Left cardiac atrium (tissue), 4 donors: Measurements from ENCODE around the gene GRIK1. TPM values are rescaled to one million over a fixed set of nuclear protein-coding genes. Genes with fewer than 3 reads are reported as not detected.

Source experiments
- ATAC-seq, 2 donors: fragments of 200-7000 bp; cut with Tn5 transposase; one replicate each; pipeline ENCODE4 v1.9.1; 2020; ENCODE audit warnings: mild to moderate bottlenecking in 2 of 2, moderate library complexity in 2 of 2
- DNase-seq: peaks from one replicate; pipeline ENCODE4 v3.0.0-alpha.2; 2020
- intact Hi-C, 2 donors: fragments of 100-400 bp; cut with DNase I; formaldehyde crosslinking; loops; one replicate each; pipeline versions ENCODE4 v1.14.1 to v1.15.1; 2022 to 2023
- total RNA-seq, 2 donors: library from RNA; stranded (reverse); fragmentation: NEBNext Ultra II Directional; extraction: Animal tissue kit (Norgen Biotek cat#: 25700); gene quantifications; one replicate each; pipeline ENCODE4 v1.2.1, GENCODE V29; 2021
- donor health status: DM: no; HTN: yes; CAD: no.
- donor health status: DM: no; HTN: yes; CAD: no; lungs with severe emphysema.
- donor health status: DM: yes; HTN: yes; CAD: no.
- donor health status: Dilated cardiomyopathy.

Gene GRIK1
- total RNA-seq, 2 donors from 2014 or later, result not detected

DNA sequence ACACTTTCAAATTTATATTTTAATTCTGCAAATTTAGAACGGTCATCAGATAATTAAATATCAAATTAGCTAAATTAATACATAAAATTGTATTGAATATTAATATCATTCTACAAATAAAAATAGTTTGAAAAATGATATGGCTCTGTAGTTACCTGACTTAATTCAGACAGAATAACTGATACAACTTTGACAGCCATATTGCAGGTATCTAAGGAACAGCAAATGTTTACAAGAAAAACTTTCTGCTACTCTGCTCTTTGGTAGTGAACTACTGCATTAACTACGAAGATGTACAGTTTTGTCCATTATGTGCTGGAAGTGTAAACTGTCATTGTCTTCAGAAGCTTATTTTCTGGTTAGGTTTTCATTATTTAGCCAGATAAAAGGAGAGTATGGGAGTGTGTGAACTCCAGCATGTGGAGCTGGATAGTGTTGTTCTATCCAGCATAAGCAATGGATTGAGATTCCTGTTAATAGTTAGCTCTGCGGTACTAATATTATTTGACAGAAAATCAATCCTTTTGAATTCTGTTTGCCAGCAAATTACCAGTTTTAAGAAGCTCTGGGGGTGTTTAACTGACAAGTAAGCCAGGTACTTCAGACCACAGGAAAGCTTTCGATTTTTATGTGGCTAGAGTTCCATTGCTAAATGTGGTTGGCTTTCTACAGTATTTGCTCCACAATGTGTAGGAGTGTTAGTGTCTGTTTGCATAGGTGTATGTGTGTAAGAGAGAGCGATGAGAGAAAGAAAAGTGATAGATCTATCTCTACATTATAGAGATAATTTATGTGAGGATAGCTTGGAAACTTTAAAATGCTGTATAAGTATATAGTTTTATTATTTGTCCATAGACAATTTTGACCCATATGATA lies 247.9 kb downstream of the GRIK1 start:
- intact Hi-C loops, result no loop called here
- ATAC-seq (no peak), DNase-seq (no peak)

DNA sequence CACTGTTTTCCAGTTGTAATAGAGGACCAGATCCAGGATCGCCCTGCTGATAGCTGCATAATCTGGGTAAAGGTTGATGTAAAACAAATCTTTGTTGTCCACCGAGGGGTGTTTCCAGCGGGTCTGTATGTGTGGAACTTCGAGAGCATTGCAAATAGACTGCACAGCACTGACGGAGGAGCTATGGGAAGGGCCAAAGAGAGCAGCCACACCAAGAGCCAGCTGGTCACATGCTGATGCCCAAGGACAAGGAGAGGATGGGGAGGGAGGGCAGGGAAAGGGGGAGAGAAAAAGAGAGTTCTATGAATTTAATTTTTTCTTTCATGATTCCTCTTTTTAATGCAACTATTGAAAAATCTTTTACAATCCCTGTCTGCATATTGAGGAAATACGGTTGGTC lies 250.0 kb downstream of the GRIK1 start:
- ATAC-seq (no peak), DNase-seq (no peak)
- intact Hi-C loops, result no loop called here

DNA sequence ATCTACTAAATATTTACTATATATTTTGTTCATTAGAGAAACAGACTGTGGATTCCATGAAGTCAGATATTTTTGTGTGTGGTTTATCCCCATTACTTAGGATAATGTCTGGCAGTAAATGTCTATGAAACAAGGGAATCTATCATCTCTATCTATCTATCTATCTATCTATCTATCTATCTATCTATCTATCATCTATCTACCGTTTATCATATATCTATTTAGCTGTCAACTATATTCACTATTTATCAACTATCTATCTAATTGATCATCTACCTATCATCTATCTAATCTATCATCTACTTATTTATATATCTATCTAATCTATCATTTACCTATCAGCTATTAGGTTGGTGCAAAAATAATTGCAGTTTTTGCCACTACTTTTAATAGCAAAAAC lies 255.7 kb downstream of the GRIK1 start:
- DNase-seq, result no peak
- intact Hi-C loops, result no loop called here
- ATAC-seq, result no peak

- ATAC-seq (no peak), DNase-seq (no peak)
- intact Hi-C loops, result no loop called here
These were observed 257.0 kb downstream of the GRIK1 start for GRCh38 chr21:29682800-29683199.

DNA sequence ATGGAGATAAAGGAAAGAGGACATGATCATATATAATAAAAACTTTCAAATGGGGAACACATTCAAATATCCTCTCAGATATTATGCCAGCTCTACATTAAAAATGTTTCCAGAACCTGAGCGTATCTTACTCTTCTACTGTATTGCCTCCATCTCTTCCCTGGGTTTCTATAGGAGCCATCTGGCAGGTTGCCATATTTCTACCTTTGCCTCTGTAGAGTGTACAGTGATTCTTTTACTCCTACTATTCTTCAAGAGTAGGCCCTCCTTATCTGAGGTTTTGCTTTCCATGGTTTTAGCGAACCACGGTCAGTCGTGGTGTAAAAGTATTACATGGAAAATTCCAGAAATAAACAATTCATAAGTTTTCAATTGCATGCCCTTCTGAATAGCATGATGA lies 259.5 kb downstream of the GRIK1 start:
- intact Hi-C loops, result no loop called here
- DNase-seq (no peak), ATAC-seq (no peak)

DNA sequence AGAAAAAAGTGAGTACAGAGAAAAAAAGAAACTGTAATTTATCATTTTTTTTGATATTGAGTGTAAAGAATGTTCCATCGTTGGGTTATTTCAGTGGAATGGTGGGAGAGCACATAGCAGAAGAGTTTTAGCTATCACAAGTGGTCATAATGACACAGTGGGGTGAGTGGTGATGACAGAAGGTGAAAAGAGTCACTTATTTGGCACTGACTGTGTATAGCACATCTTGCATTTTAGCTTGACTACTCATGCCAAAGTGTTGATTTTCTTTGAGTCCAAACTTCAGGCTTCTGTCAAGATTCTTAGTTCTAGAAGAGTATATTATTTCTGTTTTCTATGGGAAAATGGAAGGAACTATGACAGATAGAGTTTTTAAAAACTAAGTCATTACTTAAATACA lies 261.2 kb downstream of the GRIK1 start:
- no peak for DNase-seq
- peak in 1 of 2 donors; percentile 52 for ATAC-seq
- intact Hi-C loops, result no loop called here

GRCh38 chr21:29677326-29677725 lies 262.5 kb downstream of the GRIK1 start:
- DNase-seq (no peak), ATAC-seq (no peak)
- intact Hi-C loops, result no loop called here

GRCh38 chr21:29676395-29676794 lies 263.4 kb downstream of the GRIK1 start:
- no peak for ATAC-seq
- DNase-seq, result no peak
- intact Hi-C loops, result no loop called here

GRCh38 chr21:29675451-29675850 lies 264.3 kb downstream of the GRIK1 start:
- intact Hi-C loops, result no loop called here
- ATAC-seq (no peak), DNase-seq (no peak)

GRCh38 chr21:29674343-29674742 lies 265.5 kb downstream of the GRIK1 start:
- no peak for ATAC-seq
- intact Hi-C loops, result no loop called here

GRCh38 chr21:29673096-29673610 lies 266.6 kb downstream of the GRIK1 start:
- ATAC-seq (no peak), DNase-seq (no peak)
- intact Hi-C loops, result no loop called here

More at GRCh38 chr21:29674343-29674742, 265.5 kb downstream of the GRIK1 start:
- no peak for DNase-seq

DNA sequence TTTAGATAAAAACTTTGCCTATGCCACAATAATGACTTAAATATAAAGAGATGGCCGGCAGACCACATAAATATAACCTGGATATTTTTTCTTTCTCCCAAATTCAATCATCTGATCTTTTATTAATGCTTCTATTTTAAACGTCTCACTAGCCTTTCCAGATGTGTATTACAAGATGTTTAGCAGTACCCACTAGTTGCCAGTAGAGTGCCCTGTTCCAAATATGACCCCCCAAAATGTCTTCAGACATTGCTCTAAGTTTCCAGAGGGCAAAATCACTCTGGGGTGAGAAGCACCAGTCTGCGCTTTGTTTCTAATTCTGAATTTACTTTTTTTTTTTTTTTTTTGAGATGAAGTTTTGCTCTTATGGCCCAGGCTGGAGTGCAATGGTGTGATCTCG lies 268.1 kb downstream of the GRIK1 start:
- DNase-seq (no peak), ATAC-seq (no peak)
- intact Hi-C loops, result no loop called here

- intact Hi-C loops, result no loop called here
- no peak for ATAC-seq
- DNase-seq, result no peak
These were observed 269.6 kb downstream of the GRIK1 start for GRCh38 chr21:29670228-29670627.

- no peak for DNase-seq
- no peak for ATAC-seq
- intact Hi-C loops, result no loop called here
These were observed 270.4 kb downstream of the GRIK1 start for GRCh38 chr21:29669416-29669815.

- no peak for DNase-seq
- intact Hi-C loops, result no loop called here
- no peak for ATAC-seq
These were observed 272.1 kb downstream of the GRIK1 start for GRCh38 chr21:29667651-29668050.

- no peak for DNase-seq
- intact Hi-C loops, result no loop called here
- no peak for ATAC-seq
These were observed 275.2 kb downstream of the GRIK1 start for GRCh38 chr21:29664615-29665014.

- intact Hi-C loops, result no loop called here
- ATAC-seq, result no peak
- no peak for DNase-seq
These were observed 277.9 kb downstream of the GRIK1 start for GRCh38 chr21:29661672-29662442.

GRCh38 chr21:29660047-29660720 lies 279.6 kb downstream of the GRIK1 start:
- no peak for ATAC-seq
- intact Hi-C loops, result no loop called here
- DNase-seq, result no peak

DNA sequence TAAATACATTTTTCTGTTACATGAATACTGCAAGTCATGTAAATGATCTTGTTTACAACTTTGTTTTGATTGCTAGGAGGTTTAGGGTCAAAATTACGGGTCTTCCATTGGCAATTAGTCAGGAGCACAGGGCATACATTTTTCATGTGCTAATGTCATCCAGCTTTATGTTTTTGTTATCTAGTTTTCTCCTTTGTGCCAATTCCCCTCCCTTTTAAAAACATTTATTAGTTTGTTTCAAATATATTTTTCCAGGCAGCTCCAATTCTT lies 280.9 kb downstream of the GRIK1 start:
- ATAC-seq (no peak), DNase-seq (no peak)
- intact Hi-C loops, result no loop called here
